MM.1S (cell line): Measurements from ENCODE around the gene MED13L.

Experiments
- DNase-seq: peaks from one replicate; pipeline ENCODE4 v3.0.0-alpha.2; 2015
- H2AFZ ChIP-seq: fragments of 300-600 bp; sonication (generic); 2 replicates; pipeline ENCODE4 v1.6.0; 2016; ENCODE audit warnings: antibody characterized with exemption, low read length
- H3F3A ChIP-seq: fragments of 300-600 bp; sonication (generic); 2 replicates; pipeline ENCODE4 v1.6.1; 2016; ENCODE audit warnings: mild to moderate bottlenecking, antibody characterized with exemption, low read length, moderate library complexity, mixed read lengths; ENCODE audit not compliant: insufficient read depth
- H3K27ac ChIP-seq: fragments of 300-600 bp; sonication (generic); 2 replicates; pipeline ENCODE4 v1.5.1; 2016; ENCODE audit warnings: mild to moderate bottlenecking, low read length
- H3K27me3 ChIP-seq: fragments of 300-600 bp; sonication (generic); replicated peaks from 2 replicates; pipeline ENCODE4 v1.6.0; 2016; ENCODE audit warnings: low read length; ENCODE audit not compliant: insufficient read depth
- H3K36me3 ChIP-seq: fragments of 300-600 bp; sonication (generic); replicated peaks from 2 replicates; pipeline ENCODE4 v1.6.1; 2016; ENCODE audit warnings: mild to moderate bottlenecking, low read length, mixed read lengths; ENCODE audit not compliant: insufficient read depth
- H3K4me1 ChIP-seq: fragments of 300-600 bp; sonication (generic); 2 replicates; pipeline ENCODE4 v1.6.1; 2016; ENCODE audit warnings: low read length, mixed read lengths
- H3K4me2 ChIP-seq: fragments of 300-600 bp; sonication (generic); 2 replicates; pipeline ENCODE4 v1.6.0; 2016; ENCODE audit warnings: low read depth, low read length
- H3K4me3 ChIP-seq: fragments of 300-600 bp; sonication (generic); 2 replicates; pipeline ENCODE4 v1.5.1; 2016; ENCODE audit warnings: low read length, mixed read lengths
- H3K79me2 ChIP-seq: fragments of 300-600 bp; sonication (generic); 2 replicates; pipeline ENCODE4 v1.6.1; 2016; ENCODE audit warnings: mixed run types, low read length, mixed read lengths
- H3K9ac ChIP-seq: fragments of 300-600 bp; sonication (generic); 2 replicates; pipeline ENCODE4 v1.6.1; 2016; ENCODE audit warnings: low read length, mixed read lengths
- H3K9me2 ChIP-seq: fragments of 300-600 bp; sonication (generic); replicated peaks from 2 replicates; pipeline ENCODE4 v1.6.1; 2016; ENCODE audit warnings: mild to moderate bottlenecking, low read length, mixed read lengths; ENCODE audit not compliant: insufficient read depth
- H3K9me3 ChIP-seq: fragments of 300-600 bp; sonication (generic); replicated peaks from 2 replicates; pipeline ENCODE4 v1.6.1; 2016; ENCODE audit warnings: mild to moderate bottlenecking, low read length, mixed read lengths; ENCODE audit not compliant: insufficient read depth
- H4K20me1 ChIP-seq: fragments of 300-600 bp; sonication (generic); 2 replicates; pipeline ENCODE4 v1.6.1; 2016; ENCODE audit warnings: mild to moderate bottlenecking, low read length, moderate library complexity, mixed read lengths; ENCODE audit not compliant: insufficient read depth
- EZH2 ChIP-seq: fragments of 300-600 bp; sonication (generic); optimal IDR thresholded peaks from 2 replicates; pipeline ENCODE3; 2017; ENCODE audit warnings: low read depth, mild to moderate bottlenecking, antibody characterized with exemption, low read length, mixed read lengths
- EZH2phosphoT487 ChIP-seq: fragments of 300-600 bp; sonication (generic); IDR thresholded peaks from 2 replicates; pipeline ENCODE4 v1.6.1; 2018; ENCODE audit warnings: antibody characterized with exemption, low read length
- TF ChIP-seq, protein P1 (sequence below): fragments of 300-600 bp; sonication (generic); IDR thresholded peaks from 2 replicates; pipeline ENCODE4 v1.5.1; 2016; ENCODE audit warnings: antibody characterized with exemption, low read length, mixed read lengths

Gene MED13L

GRCh38 chr12:116196226-116196625 is 81.3 kb downstream of the MED13L start:
- Histone ChIP-seq H3K4me3 (no peak overlapping the region), H3K4me2 (peak overlapping the region; percentile 47; the same call in 1 of the 2 replicates), H3K9me2 (no peaks in the 10 kb centered on the region), H3K27me3 (no peaks in the 10 kb centered on the region), H3K4me1 (peaks cover 15% of the 10 kb centered on the region; the same call in 1 of the 2 replicates), H3F3A (peaks cover 15% of the 10 kb centered on the region), H4K20me1 (peaks cover 3% of the 10 kb centered on the region; the same call in 1 of the 2 replicates), H3K36me3 (no peaks in the 10 kb centered on the region), H3K27ac (peak overlapping the region; percentile 74; the same call in 1 of the 2 replicates), H3K9ac (peak overlapping the region; percentile 13; the same call in 1 of the 2 replicates), H3K79me2 (peaks cover 84% of the 10 kb centered on the region), H3K9me3 (no peaks in the 10 kb centered on the region), H2AFZ (no peak overlapping the region)
- TF ChIP-seq, protein P1, sequence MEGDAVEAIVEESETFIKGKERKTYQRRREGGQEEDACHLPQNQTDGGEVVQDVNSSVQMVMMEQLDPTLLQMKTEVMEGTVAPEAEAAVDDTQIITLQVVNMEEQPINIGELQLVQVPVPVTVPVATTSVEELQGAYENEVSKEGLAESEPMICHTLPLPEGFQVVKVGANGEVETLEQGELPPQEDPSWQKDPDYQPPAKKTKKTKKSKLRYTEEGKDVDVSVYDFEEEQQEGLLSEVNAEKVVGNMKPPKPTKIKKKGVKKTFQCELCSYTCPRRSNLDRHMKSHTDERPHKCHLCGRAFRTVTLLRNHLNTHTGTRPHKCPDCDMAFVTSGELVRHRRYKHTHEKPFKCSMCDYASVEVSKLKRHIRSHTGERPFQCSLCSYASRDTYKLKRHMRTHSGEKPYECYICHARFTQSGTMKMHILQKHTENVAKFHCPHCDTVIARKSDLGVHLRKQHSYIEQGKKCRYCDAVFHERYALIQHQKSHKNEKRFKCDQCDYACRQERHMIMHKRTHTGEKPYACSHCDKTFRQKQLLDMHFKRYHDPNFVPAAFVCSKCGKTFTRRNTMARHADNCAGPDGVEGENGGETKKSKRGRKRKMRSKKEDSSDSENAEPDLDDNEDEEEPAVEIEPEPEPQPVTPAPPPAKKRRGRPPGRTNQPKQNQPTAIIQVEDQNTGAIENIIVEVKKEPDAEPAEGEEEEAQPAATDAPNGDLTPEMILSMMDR, result no peak
- no peak for TF ChIP-seq EZH2
- no peak for TF ChIP-seq EZH2phosphoT487
- no peak for DNase-seq

DNA sequence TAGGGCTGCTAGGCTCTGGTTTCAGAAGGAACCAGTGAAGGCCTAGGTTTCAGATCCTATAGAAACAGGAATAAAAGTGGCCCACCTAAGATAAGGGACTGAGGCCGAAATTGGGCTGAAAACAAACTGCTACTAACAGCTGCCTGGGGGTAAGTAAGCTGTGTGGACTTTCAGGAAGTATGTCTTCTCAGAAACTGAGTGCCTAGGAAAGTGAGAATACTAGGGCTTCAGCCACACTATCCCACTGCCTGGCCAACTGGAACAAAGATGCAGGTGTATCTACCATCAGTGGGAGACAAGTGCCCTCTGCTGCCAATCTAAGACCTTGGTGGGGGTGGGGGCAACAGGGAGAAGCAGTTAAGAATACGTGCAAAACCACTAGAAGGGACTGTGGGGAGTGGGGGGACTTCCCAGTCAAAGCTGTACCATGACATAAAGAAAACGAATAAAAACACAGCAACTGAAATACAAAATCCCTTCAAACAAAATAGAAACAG is 82.5 kb downstream of the MED13L start:
- no peak overlapping the region for H3K4me3 ChIP-seq
- TF ChIP-seq EZH2 (no peak), EZH2phosphoT487 (no peak)
- TF ChIP-seq, protein P1, result peak; percentile 20

GRCh38 chr12:116189692-116190091 is 87.8 kb downstream of the MED13L start:
- H3K36me3 ChIP-seq, result no peaks in the 10 kb centered on the region
- no peak overlapping the region for H3K4me2 ChIP-seq
- H3K27ac ChIP-seq, result no peak overlapping the region
- H3K9ac ChIP-seq, result no peak overlapping the region
- TF ChIP-seq EZH2phosphoT487, result no peak
- TF ChIP-seq EZH2, result no peak
- TF ChIP-seq, protein P1, result no peak
- no peaks in the 10 kb centered on the region for H3K9me2 ChIP-seq
- peaks cover 8% of the 10 kb centered on the region; the same call in 1 of the 2 replicates for H4K20me1 ChIP-seq
- no peaks in the 10 kb centered on the region for H3K9me3 ChIP-seq
- 0 out of 2 replicates have a peak, but pooled peaks cover 6% of the 10 kb centered on the region for H3K4me1 ChIP-seq
- H3K4me3 ChIP-seq, result no peak overlapping the region
- peaks cover 4% of the 10 kb centered on the region for H3F3A ChIP-seq
- H2AFZ ChIP-seq, result no peak overlapping the region
- DNase-seq, result no peak
- peaks cover 97% of the 10 kb centered on the region for H3K79me2 ChIP-seq
- no peaks in the 10 kb centered on the region for H3K27me3 ChIP-seq

More for the DNA sequence above, 82.5 kb downstream of the MED13L start:
- no peaks in the 10 kb centered on the region for H3K36me3 ChIP-seq
- H3F3A ChIP-seq, result peaks cover 15% of the 10 kb centered on the region
- H3K4me2 ChIP-seq, result peak overlapping the region; percentile 47; the same call in 1 of the 2 replicates
- DNase-seq, result peak; percentile 73
- peaks cover 3% of the 10 kb centered on the region; the same call in 1 of the 2 replicates for H4K20me1 ChIP-seq
- peaks cover 15% of the 10 kb centered on the region; the same call in 1 of the 2 replicates for H3K4me1 ChIP-seq
- no peak overlapping the region for H3K9ac ChIP-seq
- no peaks in the 10 kb centered on the region for H3K9me3 ChIP-seq
- peak overlapping the region; percentile 74; the same call in 1 of the 2 replicates for H3K27ac ChIP-seq
- H3K27me3 ChIP-seq, result no peaks in the 10 kb centered on the region
- H3K9me2 ChIP-seq, result no peaks in the 10 kb centered on the region
- peaks cover 85% of the 10 kb centered on the region for H3K79me2 ChIP-seq
- H2AFZ ChIP-seq, result no peak overlapping the region
